ENCODE results near the gene NFATC1. TPM values are rescaled to one million over a fixed set of nuclear protein-coding genes. Genes with fewer than 3 reads are reported as not detected.

NFATC1 gene
- total and polyA plus RNA-seq, 9 donors: 8.4 to 28.3 (median 12.2) TPM

DNA sequence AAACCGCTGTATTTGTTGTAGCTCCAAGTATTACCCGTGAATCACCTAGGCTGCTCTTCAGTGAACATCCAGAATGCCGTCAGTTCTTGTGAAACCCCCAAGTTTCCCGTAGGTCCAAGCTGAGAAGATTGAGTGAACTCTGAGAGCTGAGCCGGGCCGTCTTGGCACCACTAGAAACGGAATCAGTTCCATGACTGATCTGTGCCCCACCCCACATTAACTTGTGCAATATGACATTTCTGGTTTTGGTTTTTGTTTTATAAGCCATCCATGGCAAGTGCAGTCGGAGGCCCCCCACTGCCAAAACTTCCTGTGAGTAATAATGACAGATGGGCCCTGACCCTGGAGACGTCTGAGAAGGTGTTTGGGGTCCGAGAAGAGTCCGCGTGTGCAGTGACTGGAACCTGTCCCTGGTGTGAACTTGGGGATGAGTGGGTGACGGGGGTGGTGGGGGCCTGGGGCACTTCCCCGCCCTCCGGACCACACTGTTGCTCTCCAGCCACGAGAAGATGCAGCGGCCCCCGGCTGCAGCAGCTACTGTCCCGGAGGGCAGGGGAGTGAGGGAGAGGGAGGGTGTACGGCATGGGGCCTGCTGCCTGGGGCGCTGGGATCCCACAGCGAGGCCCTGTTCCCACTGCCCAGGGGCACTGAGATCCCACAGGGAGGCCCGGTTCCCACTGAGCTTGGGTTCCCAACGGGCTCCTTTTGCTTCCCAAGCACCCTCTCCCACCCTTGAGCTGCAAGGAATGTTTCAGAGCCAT lies 26.5 kb downstream of the NFATC1 start:
- WGBS, 3 donors: 90 to 97% (median 95%) methylated on average over 24 of the region's 24 CpGs
- Histone ChIP-seq H3K27me3 (no peaks in the 10 kb centered on the region), H3K36me3 (no peaks in the 10 kb centered on the region), H3K4me1 (ENCODE audit: insufficient read depth) (peaks cover 13% of the 10 kb centered on the region), H3K4me3 (no peak overlapping the region), H3K27ac (no peak overlapping the region), H3K9me3 (no peaks in the 10 kb centered on the region)
- DNase-seq: no peak
- intact Hi-C loops (cut with DNase I): no loop called here
- TF ChIP-seq, protein P1, sequence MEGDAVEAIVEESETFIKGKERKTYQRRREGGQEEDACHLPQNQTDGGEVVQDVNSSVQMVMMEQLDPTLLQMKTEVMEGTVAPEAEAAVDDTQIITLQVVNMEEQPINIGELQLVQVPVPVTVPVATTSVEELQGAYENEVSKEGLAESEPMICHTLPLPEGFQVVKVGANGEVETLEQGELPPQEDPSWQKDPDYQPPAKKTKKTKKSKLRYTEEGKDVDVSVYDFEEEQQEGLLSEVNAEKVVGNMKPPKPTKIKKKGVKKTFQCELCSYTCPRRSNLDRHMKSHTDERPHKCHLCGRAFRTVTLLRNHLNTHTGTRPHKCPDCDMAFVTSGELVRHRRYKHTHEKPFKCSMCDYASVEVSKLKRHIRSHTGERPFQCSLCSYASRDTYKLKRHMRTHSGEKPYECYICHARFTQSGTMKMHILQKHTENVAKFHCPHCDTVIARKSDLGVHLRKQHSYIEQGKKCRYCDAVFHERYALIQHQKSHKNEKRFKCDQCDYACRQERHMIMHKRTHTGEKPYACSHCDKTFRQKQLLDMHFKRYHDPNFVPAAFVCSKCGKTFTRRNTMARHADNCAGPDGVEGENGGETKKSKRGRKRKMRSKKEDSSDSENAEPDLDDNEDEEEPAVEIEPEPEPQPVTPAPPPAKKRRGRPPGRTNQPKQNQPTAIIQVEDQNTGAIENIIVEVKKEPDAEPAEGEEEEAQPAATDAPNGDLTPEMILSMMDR (IDR thresholded peaks at IDR 0.05): no peak
- TF ChIP-seq POLR2A (IDR thresholded peaks at IDR 0.05) (no peak), EP300 (IDR thresholded peaks at IDR 0.05) (no peak)

- Histone ChIP-seq H3K27ac (peak overlapping the region in 1 of 2 donors; percentile 53), H3K4me3 (no peak overlapping the region), H3K9me3 (no peaks in the 10 kb centered on the region), H3K4me1 (ENCODE audit: insufficient read depth) (peaks cover 13% of the 10 kb centered on the region), H3K27me3 (no peaks in the 10 kb centered on the region), H3K36me3 (no peaks in the 10 kb centered on the region)
- no peak for TF ChIP-seq POLR2A (IDR thresholded peaks at IDR 0.05)
- TF ChIP-seq, protein P1 (IDR thresholded peaks at IDR 0.05): no peak
- no peak for TF ChIP-seq EP300 (IDR thresholded peaks at IDR 0.05)
- intact Hi-C loops (cut with DNase I): no loop called here
- 87 to 89% (median 89%) methylated on average over 12 of the region's 12 CpGs for WGBS, 3 donors
- DNase-seq: no peak
Measured at GRCh38 chr18:79422783-79423165, 27.0 kb downstream of the NFATC1 start.

DNA sequence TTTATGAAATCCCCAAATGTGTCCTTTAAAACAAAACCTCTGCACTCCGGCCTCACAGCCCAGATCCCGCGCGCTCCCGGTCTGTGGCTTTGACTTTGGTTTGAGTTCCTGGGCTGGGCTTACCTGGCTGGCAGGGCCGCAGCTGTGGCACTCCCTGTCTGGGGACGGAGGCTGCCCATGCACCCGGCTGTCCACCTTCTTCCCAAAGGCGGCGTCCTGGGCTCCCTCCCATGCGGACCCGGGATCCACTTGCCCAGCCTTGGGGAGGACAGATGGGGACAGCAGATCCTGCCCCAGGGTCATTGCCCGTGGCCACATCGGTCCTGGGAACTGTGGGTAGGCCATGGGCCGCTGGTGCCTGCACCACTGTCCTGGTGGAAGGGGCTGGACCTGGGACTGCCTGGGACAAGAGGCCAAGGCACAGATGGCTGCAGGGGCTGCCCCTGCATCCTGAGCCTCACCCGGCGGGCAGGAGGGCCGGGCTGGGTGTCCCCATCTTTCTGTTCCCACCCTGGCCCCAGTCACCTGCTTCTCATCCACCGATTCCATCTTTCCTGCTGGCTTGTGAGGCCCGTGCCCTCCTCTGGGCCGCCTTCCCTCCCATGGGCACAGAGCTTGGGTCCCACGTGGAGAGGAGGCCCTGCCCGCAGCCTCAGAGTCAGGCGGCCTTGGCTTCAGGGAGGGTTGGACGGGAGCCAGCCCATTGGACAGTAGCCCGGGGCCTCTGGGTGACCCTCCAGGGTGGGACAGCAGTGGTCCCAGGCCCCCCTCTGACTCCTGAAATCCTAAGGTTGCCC lies 27.7 kb downstream of the NFATC1 start:
- Histone ChIP-seq H3K4me3 (no peak overlapping the region), H3K4me1 (ENCODE audit: insufficient read depth) (peaks cover 13% of the 10 kb centered on the region), H3K27ac (peak overlapping the region in 1 of 2 donors; percentile 53), H3K9me3 (no peaks in the 10 kb centered on the region), H3K27me3 (no peaks in the 10 kb centered on the region), H3K36me3 (no peaks in the 10 kb centered on the region)
- intact Hi-C loops (cut with DNase I): loop anchor here in 1 of 4 donors (1.0 kb wide), 1 partner anchor 256 kb away; the partner anchor contains the start of gene CTDP1
- TF ChIP-seq EP300 (IDR thresholded peaks at IDR 0.05) (no peak), POLR2A (IDR thresholded peaks at IDR 0.05) (no peak)
- TF ChIP-seq, protein P1 (IDR thresholded peaks at IDR 0.05): no peak
- 76 to 78% (median 77%) methylated on average over 26 of the region's 26 CpGs for WGBS, 3 donors
- DNase-seq: peak in 1 of 5 donors; percentile 88

DNA sequence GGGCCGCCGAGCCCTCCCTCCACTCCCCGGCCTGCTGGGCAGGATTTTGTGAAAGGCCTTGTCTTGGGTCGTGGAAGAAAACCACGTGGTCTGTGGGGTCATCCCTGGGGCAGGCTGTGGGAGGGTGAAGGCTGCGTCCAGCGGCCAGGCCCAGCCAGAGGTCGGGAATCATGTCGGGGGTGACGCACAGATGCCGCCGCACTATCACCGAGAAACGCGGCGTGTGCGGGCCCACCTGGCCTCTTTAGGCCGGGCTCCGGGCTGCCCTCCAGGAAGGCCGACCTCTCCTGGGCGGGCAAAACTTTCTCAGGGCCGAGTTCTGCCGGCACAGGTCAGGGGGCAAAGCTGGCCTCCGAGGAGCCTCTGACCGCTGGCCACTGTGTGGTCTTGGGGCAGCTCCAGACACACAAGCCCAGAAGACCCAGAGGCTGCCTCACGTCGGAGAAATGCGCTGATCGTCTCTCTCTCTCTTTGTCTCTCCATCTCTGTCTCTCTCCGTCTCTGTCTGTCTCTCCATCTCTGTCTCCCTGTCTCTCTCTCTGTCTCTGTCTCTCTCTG lies 28.4 kb downstream of the NFATC1 start:
- peaks cover 13% of the 10 kb centered on the region for H3K4me1 ChIP-seq (ENCODE audit: insufficient read depth)
- H3K36me3 ChIP-seq: no peaks in the 10 kb centered on the region
- no peak for TF ChIP-seq POLR2A (IDR thresholded peaks at IDR 0.05)
- TF ChIP-seq, protein P1 (IDR thresholded peaks at IDR 0.05): no peak
- no peak for TF ChIP-seq EP300 (IDR thresholded peaks at IDR 0.05)
- H3K4me3 ChIP-seq: no peak overlapping the region
- no peaks in the 10 kb centered on the region for H3K27me3 ChIP-seq
- intact Hi-C loops (cut with DNase I): loop anchor here in 1 of 4 donors (1.0 kb wide), 1 partner anchor 255 kb away; the partner anchor contains the start of gene CTDP1
- peak overlapping the region in 1 of 2 donors; percentile 53 for H3K27ac ChIP-seq
- H3K9me3 ChIP-seq: no peaks in the 10 kb centered on the region
- DNase-seq: peak; percentile 84 to 93 (median 87)
- WGBS, 3 donors: 18 to 35% (median 18%) methylated on average over 29 to 30 of the region's 30 CpGs

Measured in ovary (tissue), 9 donors.